Measurements from ENCODE around the gene CEP63. TPM values are rescaled to one million over a fixed set of nuclear protein-coding genes. Genes with fewer than 3 reads are reported as not detected.

CEP63 gene
- total and polyA plus RNA-seq, 9 of the 15 experiments (the other 6 are each of a cell fraction or from before 2014, with no cell fraction given), result 5.1 to 17.8 (median 10.6) TPM

DNA sequence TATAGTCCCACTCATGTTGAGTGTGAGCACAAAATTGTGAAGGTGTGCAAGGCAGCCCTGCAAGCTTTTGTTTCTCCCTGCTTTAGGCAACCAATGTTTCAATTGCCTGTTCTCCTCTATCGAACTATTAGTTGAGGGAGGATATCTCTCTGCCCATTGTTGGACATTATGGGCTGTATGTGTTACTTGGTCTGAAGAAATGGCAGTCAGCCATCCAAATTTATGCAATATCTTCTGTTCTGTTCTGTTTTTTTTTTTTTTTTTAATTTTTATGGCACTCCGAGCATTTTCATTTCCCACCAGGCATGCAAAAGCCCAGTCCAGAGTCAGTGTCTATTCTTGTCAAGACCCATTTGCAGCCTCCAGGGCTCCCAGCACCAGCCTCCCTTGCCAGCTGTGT is 44.0 kb upstream of the CEP63 start:
- FAIRE-seq, result no peak
- intact Hi-C loops (cut with micrococcal nuclease), result no loop called here
- no TSS peak for BruUV-seq (replicated peaks)
- TF ChIP-seq ZNF561 (CRISPR knock-in tag; conservative IDR thresholded peaks at IDR 0.05), result no peak
- no peak for TF ChIP-seq TRIM24 (IDR thresholded peaks at IDR 0.05)
- TF ChIP-seq XRCC3 (IDR thresholded peaks at IDR 0.05), result no peak
- TF ChIP-seq BRD4 (IDR thresholded peaks at IDR 0.05), result no peak
- no peak for TF ChIP-seq ZSCAN29 (IDR thresholded peaks at IDR 0.05)
- TF ChIP-seq, protein P1, sequence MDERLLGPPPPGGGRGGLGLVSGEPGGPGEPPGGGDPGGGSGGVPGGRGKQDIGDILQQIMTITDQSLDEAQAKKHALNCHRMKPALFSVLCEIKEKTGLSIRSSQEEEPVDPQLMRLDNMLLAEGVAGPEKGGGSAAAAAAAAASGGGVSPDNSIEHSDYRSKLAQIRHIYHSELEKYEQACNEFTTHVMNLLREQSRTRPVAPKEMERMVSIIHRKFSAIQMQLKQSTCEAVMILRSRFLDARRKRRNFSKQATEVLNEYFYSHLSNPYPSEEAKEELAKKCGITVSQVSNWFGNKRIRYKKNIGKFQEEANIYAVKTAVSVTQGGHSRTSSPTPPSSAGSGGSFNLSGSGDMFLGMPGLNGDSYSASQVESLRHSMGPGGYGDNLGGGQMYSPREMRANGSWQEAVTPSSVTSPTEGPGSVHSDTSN (CRISPR knock-in tag; IDR thresholded peaks at IDR 0.05; ENCODE audit: low read depth), result no peak
- TF ChIP-seq, protein P1 (tag; conservative IDR thresholded peaks at IDR 0.05; ENCODE audit: low read depth), result no peak
- TF ChIP-seq NBN (IDR thresholded peaks at IDR 0.05; ENCODE audit: low read depth), result no peak
- TF ChIP-seq SAFB2 (IDR thresholded peaks at IDR 0.05; ENCODE audit: borderline replicate concordance, low read depth, low read length, severe bottlenecking), result no peak
- TF ChIP-seq, protein P2, sequence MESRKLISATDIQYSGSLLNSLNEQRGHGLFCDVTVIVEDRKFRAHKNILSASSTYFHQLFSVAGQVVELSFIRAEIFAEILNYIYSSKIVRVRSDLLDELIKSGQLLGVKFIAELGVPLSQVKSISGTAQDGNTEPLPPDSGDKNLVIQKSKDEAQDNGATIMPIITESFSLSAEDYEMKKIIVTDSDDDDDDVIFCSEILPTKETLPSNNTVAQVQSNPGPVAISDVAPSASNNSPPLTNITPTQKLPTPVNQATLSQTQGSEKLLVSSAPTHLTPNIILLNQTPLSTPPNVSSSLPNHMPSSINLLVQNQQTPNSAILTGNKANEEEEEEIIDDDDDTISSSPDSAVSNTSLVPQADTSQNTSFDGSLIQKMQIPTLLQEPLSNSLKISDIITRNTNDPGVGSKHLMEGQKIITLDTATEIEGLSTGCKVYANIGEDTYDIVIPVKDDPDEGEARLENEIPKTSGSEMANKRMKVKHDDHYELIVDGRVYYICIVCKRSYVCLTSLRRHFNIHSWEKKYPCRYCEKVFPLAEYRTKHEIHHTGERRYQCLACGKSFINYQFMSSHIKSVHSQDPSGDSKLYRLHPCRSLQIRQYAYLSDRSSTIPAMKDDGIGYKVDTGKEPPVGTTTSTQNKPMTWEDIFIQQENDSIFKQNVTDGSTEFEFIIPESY (CRISPR knock-in tag; IDR thresholded peaks at IDR 0.05), result no peak
- TF ChIP-seq, protein P3, sequence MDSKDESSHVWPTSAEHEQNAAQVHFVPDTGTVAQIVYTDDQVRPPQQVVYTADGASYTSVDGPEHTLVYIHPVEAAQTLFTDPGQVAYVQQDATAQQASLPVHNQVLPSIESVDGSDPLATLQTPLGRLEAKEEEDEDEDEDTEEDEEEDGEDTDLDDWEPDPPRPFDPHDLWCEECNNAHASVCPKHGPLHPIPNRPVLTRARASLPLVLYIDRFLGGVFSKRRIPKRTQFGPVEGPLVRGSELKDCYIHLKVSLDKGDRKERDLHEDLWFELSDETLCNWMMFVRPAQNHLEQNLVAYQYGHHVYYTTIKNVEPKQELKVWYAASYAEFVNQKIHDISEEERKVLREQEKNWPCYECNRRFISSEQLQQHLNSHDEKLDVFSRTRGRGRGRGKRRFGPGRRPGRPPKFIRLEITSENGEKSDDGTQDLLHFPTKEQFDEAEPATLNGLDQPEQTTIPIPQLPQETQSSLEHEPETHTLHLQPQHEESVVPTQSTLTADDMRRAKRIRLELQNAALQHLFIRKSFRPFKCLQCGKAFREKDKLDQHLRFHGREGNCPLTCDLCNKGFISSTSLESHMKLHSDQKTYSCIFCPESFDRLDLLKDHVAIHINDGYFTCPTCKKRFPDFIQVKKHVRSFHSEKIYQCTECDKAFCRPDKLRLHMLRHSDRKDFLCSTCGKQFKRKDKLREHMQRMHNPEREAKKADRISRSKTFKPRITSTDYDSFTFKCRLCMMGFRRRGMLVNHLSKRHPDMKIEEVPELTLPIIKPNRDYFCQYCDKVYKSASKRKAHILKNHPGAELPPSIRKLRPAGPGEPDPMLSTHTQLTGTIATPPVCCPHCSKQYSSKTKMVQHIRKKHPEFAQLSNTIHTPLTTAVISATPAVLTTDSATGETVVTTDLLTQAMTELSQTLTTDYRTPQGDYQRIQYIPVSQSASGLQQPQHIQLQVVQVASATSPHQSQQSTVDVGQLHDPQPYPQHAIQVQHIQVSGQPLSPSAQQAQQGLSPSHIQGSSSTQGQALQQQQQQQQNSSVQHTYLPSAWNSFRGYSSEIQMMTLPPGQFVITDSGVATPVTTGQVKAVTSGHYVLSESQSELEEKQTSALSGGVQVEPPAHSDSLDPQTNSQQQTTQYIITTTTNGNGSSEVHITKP (IDR thresholded peaks at IDR 0.05; ENCODE audit: partially characterized antibody), result no peak
- TF ChIP-seq MTF1 (CRISPR knock-in tag; IDR thresholded peaks at IDR 0.05; ENCODE audit: borderline replicate concordance), result no peak
- TF ChIP-seq ZNF23 (CRISPR knock-in tag; IDR thresholded peaks at IDR 0.05), result no peak
- no peak for TF ChIP-seq EWSR1 (IDR thresholded peaks at IDR 0.05; ENCODE audit: borderline replicate concordance, low read depth, partially characterized antibody)
- no peak for TF ChIP-seq FOXA1 (IDR thresholded peaks at IDR 0.05; ENCODE audit: borderline replicate concordance)
- TF ChIP-seq CBFA2T3 (IDR thresholded peaks at IDR 0.05), result no peak
- TF ChIP-seq POLR2AphosphoS2 (IDR thresholded peaks at IDR 0.05; ENCODE audit: low read length), result no peak

More for the DNA sequence above, 44.0 kb upstream of the CEP63 start:
- in situ Hi-C loops (cut with MboI), result no loop called here
- no peaks in the 10 kb centered on the region for H3K9me1 ChIP-seq (ENCODE audit: control insufficient read depth, insufficient read depth, low read length)
- H4K20me1 ChIP-seq (replicated peaks; ENCODE audit: control insufficient read depth, insufficient read depth, low read length), result no peaks in the 10 kb centered on the region
- no peaks in the 10 kb centered on the region for H3K79me2 ChIP-seq (ENCODE audit: control insufficient read depth, insufficient read depth, low read length)
- WGBS (ENCODE audit: insufficient coverage, low coverage, missing lambda C conversion rate), result 4% methylated on average over 2 of the region's 2 CpGs
- ATAC-seq (no peak), DNase-seq (ENCODE audit: extremely low read depth in 1 of 4, low spot score in 3 of 4) (no peak)
- H3K4me2 ChIP-seq (ENCODE audit: insufficient read depth, low read length), result no peak overlapping the region
- no peaks in the 10 kb centered on the region for H3K4me1 ChIP-seq (replicated peaks in 1 of 2; ENCODE audit: control insufficient read depth in 2 of 2, insufficient read depth in 2 of 2, low read length in 2 of 2)
- ChIA-PET CTCF (ENCODE audit: low intra/inter-chr PET ratio) (no interaction called here), POLR2A (no interaction called here)
- no peaks in the 10 kb centered on the region for H3K36me3 ChIP-seq (ENCODE audit: control insufficient read depth, insufficient read depth, low read length)
- H3K27ac ChIP-seq (ENCODE audit: extremely low read depth, low read depth, low read length), result no peak overlapping the region
- no peak overlapping the region for H3K4me3 ChIP-seq
- peaks cover 2 to 16% of the 10 kb centered on the region in 2 experiments; a peak in 4 of 5 replicates for H3K27me3 ChIP-seq (ENCODE audit: control insufficient read depth in 2 of 2, insufficient read depth in 2 of 2, low read length in 2 of 2)
- H3K9ac ChIP-seq (ENCODE audit: insufficient read depth in 1 of 2, low read depth in 2 of 2, low read length in 2 of 2), result no peak overlapping the region
- H3K9me3 ChIP-seq (replicated peaks; ENCODE audit: control insufficient read depth, insufficient read depth, low read depth, low read length), result no peaks in the 10 kb centered on the region
- H2AFZ ChIP-seq (ENCODE audit: low read depth, low read length), result no peak overlapping the region
